HepG2 (cell line): ENCODE results near the gene SPRYD3. TPM values are rescaled to one million over a fixed set of nuclear protein-coding genes. Genes with fewer than 3 reads are reported as not detected.

ENCODE experiments used
- ATAC-seq: fragments of 200-7000 bp; cut with Tn5 transposase; 3 replicates; pipeline ENCODE4 v1.9.1; 2020; ENCODE audit warnings: mild to moderate bottlenecking, moderate library complexity
- BruUV-seq: library from RNA; stranded (reverse); fragments of 400-500 nt; replicated peaks from 2 replicates; lab custom pipeline; 2021; lab: Mats Ljungman, UMichigan
- CTCF ChIA-PET: fragments of 300-600 bp; formaldehyde crosslinking; extraction: SDS; loops from one replicate; lab custom pipeline; 2021; ENCODE audit warnings: low total read pairs, inconsistent platforms, low intra/inter-chr PET ratio; lab: Yijun Ruan, JAX
- POLR2A ChIA-PET: fragments of 350-600 bp; sonication (Branson Sonifier 250); formaldehyde crosslinking; loops from one replicate; lab custom pipeline; 2020; ENCODE audit warnings: antibody characterized with exemption, inconsistent platforms; lab: Yijun Ruan, JAX
- DNase-seq: peaks from one replicate; pipeline ENCODE4 v3.0.0-alpha.2; 2015; ENCODE audit warnings: low spot score
- FAIRE-seq: peaks from 3 replicates; lab custom pipeline; 2011; peaks lifted over from hg19 to GRCh38; lab: Jason Lieb, UNC
- H2AFZ ChIP-seq: one replicate; pipeline ENCODE4 v1.6.1; 2011; ENCODE audit warnings: low read length, inconsistent platforms
- H3K27ac ChIP-seq: fragments of 300-600 bp; 3 replicates; pipeline ENCODE4 v1.8.0; 2011; ENCODE audit warnings: mixed run types, mild to moderate bottlenecking, mixed read lengths, low read length, inconsistent platforms; ENCODE audit not compliant: insufficient read depth; ENCODE audit errors: extremely low read length
- H3K27me3 ChIP-seq, 2 experiments: fragments of 200-600 bp in 1 of 2; 2 replicates in 1 of 2; 3 replicates in 1 of 2; pipeline versions ENCODE4 v1.6.0 to v1.8.0; 2011; ENCODE audit warnings: low read length in 2 of 2, mild to moderate bottlenecking in 2 of 2, moderate library complexity in 2 of 2, inconsistent platforms in 1 of 2; ENCODE audit not compliant: insufficient read depth in 2 of 2, control insufficient read depth in 1 of 2
- H3K36me3 ChIP-seq, 2 experiments: fragments of 200-600 bp in 1 of 2; replicated peaks in 1 of 2; 2 replicates in 1 of 2; 3 replicates in 1 of 2; pipeline versions ENCODE4 v1.5.1 to v1.8.0; 2011; ENCODE audit warnings: low read length in 2 of 2, inconsistent platforms in 1 of 2; ENCODE audit not compliant: insufficient read depth in 2 of 2, control insufficient read depth in 1 of 2
- H3K4me1 ChIP-seq: 2 replicates; pipeline ENCODE4 v1.5.1; 2012; ENCODE audit warnings: low read length, inconsistent platforms; ENCODE audit not compliant: insufficient read depth
- H3K4me2 ChIP-seq: 2 replicates; pipeline ENCODE4 v1.6.0; 2011; ENCODE audit warnings: low read depth, low read length, inconsistent platforms
- H3K4me3 ChIP-seq, 3 experiments: fragments of 200-600 bp in 1 of 3; sonication (generic), shearing (Covaris generic) in 1 of 3; replicated peaks in 1 of 3; 2 replicates each; pipeline ENCODE4 v1.5.1; 2011 to 2016; ENCODE audit warnings: low read length in 3 of 3, inconsistent platforms in 2 of 3, low read depth in 2 of 3, mild to moderate bottlenecking in 2 of 3, control low read depth in 1 of 3, mixed read lengths in 1 of 3; ENCODE audit not compliant: insufficient read depth in 1 of 3
- H3K79me2 ChIP-seq: one replicate; pipeline ENCODE4 v1.6.1; 2011; ENCODE audit warnings: low read length, inconsistent platforms; ENCODE audit not compliant: insufficient read depth
- H3K9ac ChIP-seq: 2 replicates; pipeline ENCODE4 v1.6.0; 2011; ENCODE audit warnings: mild to moderate bottlenecking, low read depth, low read length, inconsistent platforms; ENCODE audit not compliant: insufficient read depth
- H3K9me3 ChIP-seq: 2 replicates; pipeline ENCODE4 v1.5.1; 2012; ENCODE audit warnings: mild to moderate bottlenecking, low read length
- H4K20me1 ChIP-seq: 2 replicates; pipeline ENCODE4 v1.6.0; 2011; ENCODE audit warnings: inconsistent platforms, mild to moderate bottlenecking, low read length, moderate library complexity; ENCODE audit not compliant: insufficient read depth
- DMAP1 ChIP-seq: IDR thresholded peaks from 2 replicates; pipeline ENCODE4 v1.6.1; 2016
- ELF3 ChIP-seq: IDR thresholded peaks from 2 replicates; pipeline ENCODE4 v1.6.1; 2016; ENCODE audit warnings: missing genetic modification reagents, missing compliant biosample characterization
- FOSL2 ChIP-seq: sonication (generic); formaldehyde crosslinking; IDR thresholded peaks from 2 replicates; pipeline ENCODE4 v1.4.0; 2020; ENCODE audit warnings: missing genetic modification reagents
- FOXA3 ChIP-seq: IDR thresholded peaks from 2 replicates; pipeline ENCODE4 v1.6.1; 2016; ENCODE audit warnings: missing genetic modification reagents, missing compliant biosample characterization
- HIC2 ChIP-seq: sonication (generic); formaldehyde crosslinking; IDR thresholded peaks from 2 replicates; pipeline ENCODE4 v1.9.0; 2022; ENCODE audit warnings: low read depth, missing genetic modification reagents
- IRF2 ChIP-seq: IDR thresholded peaks from 2 replicates; pipeline ENCODE4 v1.6.1; 2018; ENCODE audit warnings: missing genetic modification reagents, missing compliant biosample characterization
- MAZ ChIP-seq, 2 experiments: sonication (generic) in 1 of 2; formaldehyde crosslinking in 1 of 2; IDR thresholded peaks; 2 replicates each; pipeline versions ENCODE4 v1.5.0 to v1.6.1; 2012 to 2020; ENCODE audit warnings: low read depth in 2 of 2, mild to moderate bottlenecking in 2 of 2, borderline replicate concordance in 1 of 2, improper control_type of control experiment in 1 of 2, low read length in 1 of 2, missing genetic modification reagents in 1 of 2, moderate library complexity in 1 of 2
- PHF8 ChIP-seq: sonication (generic); formaldehyde crosslinking; IDR thresholded peaks from 2 replicates; pipeline ENCODE4 v1.5.0; 2020; ENCODE audit warnings: missing genetic modification reagents
- POLR2G ChIP-seq: fragments of 200-400 bp; formaldehyde crosslinking; IDR thresholded peaks from 2 replicates; pipeline ENCODE4 v1.6.1; 2018; ENCODE audit warnings: mild to moderate bottlenecking, low read depth, low read length, moderate library complexity
- ZFP36 ChIP-seq: fragments of 150-350 bp; IDR thresholded peaks from 2 replicates; pipeline ENCODE4 v1.6.1; 2018; ENCODE audit warnings: borderline replicate concordance, low read length, low read depth; ENCODE audit not compliant: partially characterized antibody
- ZNF784 ChIP-seq: sonication (generic); formaldehyde crosslinking; IDR thresholded peaks from 2 replicates; pipeline ENCODE4 v1.5.1; 2020; ENCODE audit warnings: missing genetic modification reagents, mild to moderate bottlenecking, borderline replicate concordance
- ZSCAN22 ChIP-seq: sonication (generic); formaldehyde crosslinking; IDR thresholded peaks from 2 replicates; pipeline ENCODE4 v1.4.0; 2020; ENCODE audit warnings: mild to moderate bottlenecking, missing genetic modification reagents
- WGBS: methylation state at CpG from one replicate; pipeline ENCODE4 v1.1.6; 2017; ENCODE audit warnings: low lambda C conversion rate; 5-methylcytosine and 5-hydroxymethylcytosine counted together
- in situ Hi-C: cut with HindIII; loops from 2 replicates; pipeline ENCODE4 v1.10.0; 2017; ENCODE audit warnings: low pct_unique_long_range_greater_than_20kb; ENCODE audit not compliant: extremely low pct_ligation_motif_present
- intact Hi-C: fragments of 100-400 bp; cut with micrococcal nuclease; formaldehyde crosslinking; loops from one replicate; pipeline ENCODE4 v1.10.0; 2022; ENCODE audit not compliant: unreplicated experiment
- polyA plus RNA-seq, 8 experiments: library from polyadenylated mRNA; depleted of rRNA in 3 of 8; stranded (reverse) in 7 of 8; unstranded in 1 of 8; fragments of >200 nt; fragmentation: Illumina TruSeq in 4 of 8; extraction: Trizol in 4 of 8; gene quantifications; 2 replicates each; pipeline versions ENCODE4 v1.2.1 to v1.2.3, GENCODE V29; 2011 to 2016; ENCODE audit warnings: low read depth in 4 of 8, missing spikeins in 1 of 8, mixed read lengths in 1 of 8; ENCODE audit not compliant: insufficient read depth in 1 of 8
- total RNA-seq, 5 experiments: library from RNA; depleted of rRNA; stranded (reverse); fragments of >200 nt; fragmentation: Illumina TruSeq; extraction: Trizol; gene quantifications; 2 replicates each; pipeline ENCODE4 v1.2.3, GENCODE V29; 2016; ENCODE audit warnings: low read depth in 1 of 5
- TF ChIP-seq, protein P1 (sequence below): sonication (generic); formaldehyde crosslinking; IDR thresholded peaks from 2 replicates; pipeline ENCODE4 v1.4.0; 2020; ENCODE audit warnings: missing genetic modification reagents
- TF ChIP-seq, protein P2 (sequence below): sonication (generic); formaldehyde crosslinking; conservative IDR thresholded peaks from 2 replicates; pipeline ENCODE4 v1.8.0; 2022; ENCODE audit warnings: mild to moderate bottlenecking, moderate library complexity, missing genetic modification reagents

The SPRYD3 gene
- total and polyA plus RNA-seq, 2 of the 13 experiments (the other 11 are each of a cell fraction or from before 2014, with no cell fraction given) = 9.0 to 9.2 TPM

GRCh38 chr12:53048780-53049401 lies 30.3 kb downstream of the SPRYD3 start (continued):
- TF ChIP-seq ZFP36 (no peak), ELF3 (no peak), ZNF784 (no peak), ZSCAN22 (no peak)

- no peak for FAIRE-seq
- WGBS = 0% methylated on average over 8 of the region's 10 CpGs
- POLR2A ChIA-PET = interaction anchor here (0.7 to 8.3 kb wide), 21 partner anchors 7 to 273 kb away, joined by 3 to 83 read pairs (median 4); partner anchors contain the start of genes AAAS, CSAD, EIF4B and IGFBP6
- peak; percentile 13 for ATAC-seq
- Histone ChIP-seq H3K9me3 (no peaks in the 10 kb centered on the region), H2AFZ (no peak overlapping the region), H3K79me2 (peaks cover 18% of the 10 kb centered on the region), H3K27me3 (no peaks in the 10 kb centered on the region; a peak in 1 of 5 replicates), H3K4me1 (peaks cover 79% of the 10 kb centered on the region), H3K27ac (peak overlapping the region; percentile 89), H3K4me3 (peak overlapping the region; percentile 59 to 80 (median 74)), H4K20me1 (no peaks in the 10 kb centered on the region), H3K9ac (peak overlapping the region; percentile 77), H3K36me3 (no peaks in the 10 kb centered on the region), H3K4me2 (peak overlapping the region; percentile 95)
- in situ Hi-C loops = no loop called here
- intact Hi-C loops = no loop called here
- CTCF ChIA-PET = interaction anchor here (1.6 to 1.7 kb wide), 2 partner anchors 9 to 13 kb away, joined by 4 read pairs; no protein-coding TSS in a partner anchor
- DNase-seq = peak; percentile 68
- BruUV-seq = no TSS peak
- TF ChIP-seq HIC2 (CRISPR knock-in tag) (peak; percentile 97), IRF2 (peak; percentile 18; the same call in 1 of the 2 replicates), MAZ (IDR thresholded peaks at IDR 0.05; ENCODE audit: borderline replicate concordance, low read depth, low read length) (no peak), MAZ (CRISPR knock-in tag; IDR thresholded peaks at IDR 0.05; ENCODE audit: low read depth) (0 out of 2 replicates have a peak, but pooled peaks have one; percentile 29), DMAP1 (CRISPR knock-in tag) (peak; percentile 43; the same call in 1 of the 2 replicates), POLR2G (peak; percentile 48), FOXA3 (peak; percentile 11; the same call in 1 of the 2 replicates), FOSL2 (peak; percentile 18; the same call in 1 of the 2 replicates), PHF8 (CRISPR knock-in tag) (peak; percentile 51)
- TF ChIP-seq, protein P1, sequence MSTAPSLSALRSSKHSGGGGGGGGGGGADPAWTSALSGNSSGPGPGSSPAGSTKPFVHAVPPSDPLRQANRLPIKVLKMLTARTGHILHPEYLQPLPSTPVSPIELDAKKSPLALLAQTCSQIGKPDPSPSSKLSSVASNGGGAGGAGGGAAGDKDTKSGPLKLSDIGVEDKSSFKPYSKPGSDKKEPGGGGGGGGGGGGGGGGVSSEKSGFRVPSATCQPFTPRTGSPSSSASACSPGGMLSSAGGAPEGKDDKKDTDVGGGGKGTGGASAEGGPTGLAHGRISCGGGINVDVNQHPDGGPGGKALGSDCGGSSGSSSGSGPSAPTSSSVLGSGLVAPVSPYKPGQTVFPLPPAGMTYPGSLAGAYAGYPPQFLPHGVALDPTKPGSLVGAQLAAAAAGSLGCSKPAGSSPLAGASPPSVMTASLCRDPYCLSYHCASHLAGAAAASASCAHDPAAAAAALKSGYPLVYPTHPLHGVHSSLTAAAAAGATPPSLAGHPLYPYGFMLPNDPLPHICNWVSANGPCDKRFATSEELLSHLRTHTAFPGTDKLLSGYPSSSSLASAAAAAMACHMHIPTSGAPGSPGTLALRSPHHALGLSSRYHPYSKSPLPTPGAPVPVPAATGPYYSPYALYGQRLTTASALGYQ (CRISPR knock-in tag) = no peak
- TF ChIP-seq, protein P2, sequence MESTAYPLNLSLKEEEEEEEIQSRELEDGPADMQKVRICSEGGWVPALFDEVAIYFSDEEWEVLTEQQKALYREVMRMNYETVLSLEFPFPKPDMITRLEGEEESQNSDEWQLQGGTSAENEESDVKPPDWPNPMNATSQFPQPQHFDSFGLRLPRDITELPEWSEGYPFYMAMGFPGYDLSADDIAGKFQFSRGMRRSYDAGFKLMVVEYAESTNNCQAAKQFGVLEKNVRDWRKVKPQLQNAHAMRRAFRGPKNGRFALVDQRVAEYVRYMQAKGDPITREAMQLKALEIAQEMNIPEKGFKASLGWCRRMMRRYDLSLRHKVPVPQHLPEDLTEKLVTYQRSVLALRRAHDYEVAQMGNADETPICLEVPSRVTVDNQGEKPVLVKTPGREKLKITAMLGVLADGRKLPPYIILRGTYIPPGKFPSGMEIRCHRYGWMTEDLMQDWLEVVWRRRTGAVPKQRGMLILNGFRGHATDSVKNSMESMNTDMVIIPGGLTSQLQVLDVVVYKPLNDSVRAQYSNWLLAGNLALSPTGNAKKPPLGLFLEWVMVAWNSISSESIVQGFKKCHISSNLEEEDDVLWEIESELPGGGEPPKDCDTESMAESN (CRISPR knock-in tag) = no peak
Measured at GRCh38 chr12:53048033-53048779, 31.0 kb downstream of the SPRYD3 start.
